ENCODE results near the gene BCOR.

BCOR gene

DNA sequence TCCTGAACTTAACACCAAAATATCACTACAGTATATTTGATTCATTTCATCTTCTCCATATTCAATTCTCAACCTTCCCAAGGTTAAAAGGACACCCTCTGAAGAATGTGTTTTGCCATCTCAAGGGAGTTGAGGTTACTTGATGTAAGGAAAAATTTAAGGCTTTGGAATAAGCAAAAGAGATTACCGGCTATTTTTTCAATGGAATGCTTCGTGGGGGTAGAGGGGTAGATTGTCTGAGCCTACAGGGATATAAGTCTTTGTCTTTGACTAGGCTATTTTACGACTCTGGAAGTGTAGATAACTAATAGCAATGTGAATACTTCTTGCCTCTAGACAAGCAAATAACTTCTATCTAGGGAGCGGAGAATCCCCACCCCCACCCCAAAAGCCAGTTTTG is 78.2 kb downstream of the BCOR start:
- no peak for DNase-seq (ENCODE audit: low read depth)

DNA sequence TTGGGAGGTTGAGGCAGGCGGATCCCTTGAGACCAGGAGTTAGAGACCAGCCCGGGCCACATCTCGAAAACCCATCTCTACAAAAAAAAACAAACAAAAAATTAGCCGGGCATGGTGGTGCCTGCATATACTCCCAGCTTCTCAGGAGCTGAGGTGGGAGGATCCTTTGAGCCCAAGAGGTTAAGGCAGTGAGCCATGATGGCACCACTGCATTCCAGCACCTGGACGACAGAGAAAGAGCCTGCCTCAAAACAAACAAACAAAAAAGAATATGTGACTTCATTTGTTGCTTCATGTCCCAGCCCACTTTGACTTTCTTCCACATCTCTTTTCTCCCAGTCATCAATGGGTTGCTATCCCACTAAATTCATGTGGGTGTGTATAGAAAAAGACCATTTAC is 79.7 kb downstream of the BCOR start:
- DNase-seq (ENCODE audit: low read depth) = no peak

DNA sequence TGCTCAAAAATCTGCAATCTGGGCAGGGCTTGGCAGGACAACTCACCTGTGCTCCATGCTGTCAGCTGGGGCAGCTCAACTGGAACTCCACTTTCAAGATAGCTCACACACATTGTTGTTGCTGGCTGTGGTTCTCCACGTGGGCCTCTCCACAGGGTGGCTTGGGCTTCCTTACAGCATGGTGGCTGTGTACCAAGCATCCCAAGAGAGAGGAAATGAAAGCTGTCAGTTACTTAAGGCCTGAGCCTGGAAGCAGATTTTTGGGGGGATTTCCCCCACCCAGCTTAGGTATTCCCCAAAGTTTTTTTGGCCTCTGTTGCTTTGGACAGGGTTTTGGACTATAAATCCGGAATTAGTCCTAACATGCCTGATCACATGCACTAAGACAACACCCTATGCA is 81.0 kb downstream of the BCOR start:
- DNase-seq (ENCODE audit: low read depth) = no peak

DNA sequence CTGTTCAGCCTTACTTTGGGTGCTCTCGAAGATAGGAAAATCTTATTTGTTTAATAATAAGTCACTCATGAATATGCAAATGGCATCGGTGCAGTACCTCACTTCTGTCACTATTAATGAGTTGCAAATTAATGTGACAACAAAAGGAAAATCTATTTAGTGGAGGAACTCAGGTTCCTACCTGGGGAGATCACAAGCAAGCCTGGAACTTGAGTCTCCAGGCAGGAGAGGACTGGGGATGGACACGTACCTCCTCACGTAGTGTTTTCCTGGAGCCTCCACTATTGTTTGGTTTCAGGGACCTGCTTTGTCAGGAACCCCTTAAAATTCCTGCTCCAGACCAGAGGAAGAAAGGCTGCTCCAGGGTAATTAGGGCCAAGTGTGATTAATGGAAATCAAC is 82.1 kb downstream of the BCOR start:
- DNase-seq (ENCODE audit: low read depth) = no peak

DNA sequence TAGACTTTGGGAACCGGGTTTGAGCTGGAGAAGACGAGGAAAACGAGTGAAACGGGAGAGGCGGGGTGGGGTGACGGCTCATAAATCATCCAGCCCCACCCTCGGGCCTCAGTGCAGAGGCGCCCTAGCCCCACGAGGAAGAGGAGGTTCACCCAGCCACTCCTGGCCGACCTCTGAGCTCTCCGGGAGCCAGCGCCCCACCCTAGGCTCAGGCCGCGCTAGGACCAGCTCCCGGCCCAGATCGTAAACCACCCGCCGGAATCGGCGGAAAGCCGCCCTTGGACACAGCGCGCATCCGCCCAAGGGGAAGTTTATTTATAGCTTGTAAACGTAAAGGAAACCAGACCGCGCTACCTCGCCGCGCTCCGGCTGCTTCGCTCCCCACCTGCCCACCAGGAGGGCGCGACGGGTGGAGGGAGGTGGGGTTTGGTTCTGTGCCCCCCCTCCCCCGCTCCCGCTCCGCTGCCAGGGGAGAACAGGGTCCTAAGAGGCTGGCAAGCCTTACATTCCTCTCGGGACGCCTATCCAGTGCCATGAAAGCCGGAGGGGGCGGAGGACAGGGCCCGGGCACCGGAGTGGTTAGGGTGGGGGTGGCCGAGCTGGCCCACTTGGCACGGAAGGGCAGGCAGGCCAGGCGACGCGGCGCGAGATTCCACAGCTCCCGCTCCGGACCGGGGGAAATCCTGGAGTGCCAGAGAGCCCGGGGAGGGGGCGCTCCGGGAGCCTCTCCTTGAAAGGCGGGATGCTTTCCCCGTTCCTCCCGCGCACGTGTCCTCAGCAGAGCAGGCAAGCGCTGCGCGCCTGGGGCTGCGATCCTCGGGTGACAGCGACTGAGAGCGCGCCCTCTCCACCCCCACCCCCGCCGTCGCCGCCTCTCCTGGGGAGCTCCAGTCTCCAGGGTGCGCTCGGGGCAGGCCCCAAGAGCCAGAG is 84.2 kb downstream of the BCOR start:
- DNase-seq (ENCODE audit: low read depth) = peak; percentile 61

DNA sequence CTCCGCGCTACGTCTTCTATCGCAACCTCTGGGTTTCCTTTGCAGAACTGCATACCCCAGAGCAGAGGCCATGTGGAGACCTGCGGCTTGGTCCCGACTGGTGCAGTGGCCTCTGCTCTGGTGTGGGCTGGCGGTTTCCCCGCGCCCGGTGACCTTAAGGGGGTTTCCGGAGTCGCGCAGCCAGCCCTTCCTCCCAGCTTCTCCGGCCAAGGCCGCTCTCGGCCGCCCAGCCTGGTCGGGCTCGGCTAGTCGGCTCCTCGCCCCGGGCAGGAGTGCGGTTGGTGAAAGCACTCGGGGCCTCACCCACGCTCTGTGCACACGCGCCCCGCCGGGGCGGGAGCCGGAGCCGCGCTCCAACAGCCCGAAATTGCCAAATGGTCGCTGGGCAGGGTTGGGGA is 84.9 kb downstream of the BCOR start:
- DNase-seq (ENCODE audit: low read depth) = peak; percentile 55

DNA sequence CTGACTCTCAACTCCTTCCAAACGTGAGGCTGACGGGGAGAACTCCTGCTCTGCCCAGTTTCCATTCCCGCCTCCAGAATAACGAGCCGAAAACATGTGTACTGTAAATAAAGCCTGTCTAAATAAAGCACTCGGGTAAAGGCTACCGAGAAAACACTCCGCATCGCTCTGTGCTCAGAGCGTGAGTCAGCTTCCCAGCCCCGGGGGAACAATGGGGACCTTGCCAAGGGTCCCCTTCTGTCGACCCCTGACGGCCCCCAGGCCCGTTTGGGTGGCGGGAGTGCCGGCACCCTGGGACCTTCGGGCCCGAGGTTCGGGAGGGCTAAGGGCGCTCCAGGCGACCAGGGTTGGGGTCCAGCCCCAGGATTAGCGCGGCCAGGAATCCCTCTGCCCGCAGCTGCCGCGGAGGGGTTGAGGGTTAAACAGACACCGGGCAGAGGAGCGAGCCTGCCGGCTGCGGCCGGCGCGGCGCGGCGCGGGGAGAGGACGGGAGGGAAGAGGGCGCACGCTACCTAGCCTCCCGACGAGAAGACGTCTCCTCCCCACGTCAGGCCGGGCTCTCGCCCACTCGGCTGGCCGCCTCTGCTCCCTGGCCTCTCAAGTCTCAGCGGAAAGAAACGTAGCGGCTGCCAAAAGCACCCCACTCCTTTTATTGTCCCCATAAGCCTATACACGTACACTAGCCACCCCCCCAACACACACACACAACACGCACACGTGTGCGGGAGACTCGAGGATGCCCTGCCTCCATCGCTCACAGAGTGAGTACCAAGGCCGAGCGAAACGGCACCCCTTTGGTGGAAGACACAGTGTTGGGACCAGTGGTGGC is 85.5 kb downstream of the BCOR start:
- peak; percentile 70 for DNase-seq (ENCODE audit: low read depth)

DNA sequence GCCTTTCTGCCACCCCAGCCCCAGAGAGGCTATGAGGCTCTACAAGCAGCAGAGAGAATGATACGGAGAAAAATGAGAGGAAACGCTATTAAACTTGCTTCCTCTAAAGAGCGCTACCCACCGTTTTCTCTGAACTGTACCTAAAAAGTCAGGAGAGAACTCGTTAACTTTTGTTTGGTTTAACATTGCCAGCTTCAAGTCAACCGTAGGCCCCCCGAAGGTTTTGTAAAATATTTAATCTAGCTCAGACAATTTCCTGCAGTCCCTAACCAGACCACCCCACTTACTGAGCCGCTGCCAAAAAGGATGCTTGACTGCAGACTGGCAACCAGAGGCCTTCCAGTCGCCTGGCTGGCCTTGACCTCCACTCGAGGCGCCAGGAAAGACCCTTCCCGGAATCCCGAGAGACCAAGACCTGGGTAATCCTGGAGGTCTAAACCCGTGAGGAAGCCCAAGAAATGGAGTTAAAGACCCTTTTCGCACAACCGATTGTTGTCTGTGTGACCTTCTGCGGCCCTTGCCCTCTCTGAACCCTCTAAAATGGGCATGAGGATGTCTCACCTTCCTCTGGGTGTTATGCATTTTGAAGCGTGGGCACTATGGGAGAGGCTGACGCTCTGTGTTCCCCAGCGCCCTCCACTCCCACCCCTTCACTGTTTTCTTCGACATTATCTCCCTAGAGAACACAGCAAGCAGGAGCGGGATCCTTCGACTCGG is 86.3 kb downstream of the BCOR start:
- DNase-seq (ENCODE audit: low read depth) = no peak

DNA sequence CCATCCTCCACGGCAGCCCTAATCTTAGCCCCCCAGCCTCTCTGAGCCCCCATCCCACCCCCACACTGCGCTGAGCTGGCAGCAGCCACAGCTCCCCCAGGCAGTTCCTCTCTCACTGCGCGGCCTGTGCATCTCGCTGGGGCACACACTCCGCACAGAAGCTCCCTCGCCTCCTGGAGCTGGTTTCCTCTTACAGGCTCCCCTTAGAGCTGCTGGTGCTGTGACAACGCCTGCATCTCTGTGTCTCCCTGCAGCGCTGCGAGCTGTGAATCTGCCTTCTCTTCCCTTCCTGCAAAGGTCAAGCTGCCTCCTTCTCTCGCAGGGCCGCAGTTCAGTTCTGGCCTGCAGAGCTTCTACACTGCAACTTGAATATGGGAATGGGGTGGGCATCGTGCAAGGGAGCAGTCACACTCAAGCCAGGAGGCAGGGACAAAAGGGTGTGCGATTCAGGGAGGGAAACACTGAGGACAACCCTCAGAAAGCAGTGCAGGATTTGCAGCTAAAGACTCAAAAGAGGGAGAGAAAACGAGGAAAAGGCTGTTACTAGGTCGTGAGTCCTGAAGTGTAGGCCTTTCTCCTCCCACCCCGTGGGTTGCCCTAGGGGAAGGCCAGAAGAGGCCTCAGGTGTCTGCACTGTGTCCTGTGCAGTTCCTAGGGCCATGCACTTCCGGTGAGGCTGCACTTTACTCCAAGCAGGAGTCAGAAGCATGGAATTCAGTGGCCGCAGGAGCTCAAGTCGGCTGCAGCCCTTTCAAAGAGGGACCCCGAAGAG is 87.0 kb downstream of the BCOR start:
- DNase-seq (ENCODE audit: low read depth) = no peak

DNA sequence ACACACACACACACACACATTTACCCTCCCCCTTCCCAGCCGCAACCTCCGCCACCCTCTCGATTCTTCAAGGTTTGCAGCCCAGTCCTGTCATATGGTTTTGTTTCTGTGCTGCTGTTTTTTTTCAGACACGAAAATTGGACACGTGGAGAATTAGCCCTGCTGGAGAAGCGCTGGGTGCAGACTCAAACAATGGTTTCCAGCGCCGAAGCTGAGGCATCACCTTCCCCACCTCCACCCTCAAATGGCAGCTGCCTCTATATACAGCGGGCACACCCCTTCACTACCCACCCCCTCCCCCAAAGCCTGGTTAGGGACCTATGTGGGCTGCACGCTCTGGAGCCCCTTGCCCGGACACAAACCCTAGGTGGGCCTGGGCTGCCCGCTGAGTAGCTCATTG is 87.9 kb downstream of the BCOR start:
- DNase-seq (ENCODE audit: low read depth) = no peak

DNA sequence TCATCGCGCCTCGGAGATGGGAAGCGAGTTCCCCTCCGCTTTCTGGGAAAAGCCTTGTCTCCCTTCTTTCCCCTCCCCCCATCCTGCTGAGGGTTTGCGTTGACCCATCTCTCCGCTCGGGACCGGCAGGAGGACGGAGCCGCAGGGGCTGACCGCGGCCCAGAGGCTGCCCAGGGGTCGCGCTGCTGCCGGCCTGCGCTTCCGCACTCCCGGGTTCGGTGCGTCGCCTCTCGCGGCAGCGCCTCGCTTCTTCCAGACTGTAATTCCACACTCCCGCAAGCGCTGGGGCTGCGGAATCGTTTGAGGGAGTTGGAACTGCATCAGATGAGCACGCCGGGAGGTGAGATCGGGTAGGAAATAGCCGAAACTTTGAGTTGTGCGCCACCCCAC is 88.3 kb downstream of the BCOR start:
- DNase-seq (ENCODE audit: low read depth) = no peak

DNA sequence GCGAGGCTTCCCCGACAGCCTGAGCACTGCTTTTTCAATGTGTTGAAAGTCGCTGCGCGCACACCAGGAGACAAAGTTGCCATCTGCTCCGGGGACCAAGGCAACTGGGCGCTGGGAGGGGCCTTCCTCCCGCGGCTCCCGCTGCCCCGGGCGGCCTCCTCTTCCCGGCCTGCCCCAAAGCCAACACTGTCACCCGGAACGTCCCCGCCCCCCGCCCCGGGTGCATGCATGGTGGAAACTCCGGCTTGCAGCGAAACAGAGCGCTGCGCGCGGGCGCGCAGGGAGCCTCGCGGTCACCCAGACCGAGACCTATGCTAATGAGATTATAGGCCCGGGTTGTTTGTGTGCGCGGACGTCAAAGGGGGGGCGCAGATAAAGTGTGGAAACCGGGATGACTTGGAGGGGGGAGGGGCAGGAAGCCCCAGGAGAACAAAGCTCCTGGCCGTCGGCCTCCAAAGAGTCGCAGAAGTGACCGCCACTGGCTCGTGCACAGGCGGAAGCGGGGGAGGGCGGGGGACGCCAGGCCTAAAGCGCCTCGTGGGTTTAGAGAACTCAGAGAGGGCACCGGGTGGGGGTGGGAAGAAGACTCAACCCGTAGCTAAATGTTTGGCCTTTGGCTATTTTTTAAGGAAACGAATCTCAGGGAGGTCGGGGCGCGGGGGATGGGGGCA is 88.8 kb downstream of the BCOR start:
- peak; percentile 20 for DNase-seq (ENCODE audit: low read depth)

DNA sequence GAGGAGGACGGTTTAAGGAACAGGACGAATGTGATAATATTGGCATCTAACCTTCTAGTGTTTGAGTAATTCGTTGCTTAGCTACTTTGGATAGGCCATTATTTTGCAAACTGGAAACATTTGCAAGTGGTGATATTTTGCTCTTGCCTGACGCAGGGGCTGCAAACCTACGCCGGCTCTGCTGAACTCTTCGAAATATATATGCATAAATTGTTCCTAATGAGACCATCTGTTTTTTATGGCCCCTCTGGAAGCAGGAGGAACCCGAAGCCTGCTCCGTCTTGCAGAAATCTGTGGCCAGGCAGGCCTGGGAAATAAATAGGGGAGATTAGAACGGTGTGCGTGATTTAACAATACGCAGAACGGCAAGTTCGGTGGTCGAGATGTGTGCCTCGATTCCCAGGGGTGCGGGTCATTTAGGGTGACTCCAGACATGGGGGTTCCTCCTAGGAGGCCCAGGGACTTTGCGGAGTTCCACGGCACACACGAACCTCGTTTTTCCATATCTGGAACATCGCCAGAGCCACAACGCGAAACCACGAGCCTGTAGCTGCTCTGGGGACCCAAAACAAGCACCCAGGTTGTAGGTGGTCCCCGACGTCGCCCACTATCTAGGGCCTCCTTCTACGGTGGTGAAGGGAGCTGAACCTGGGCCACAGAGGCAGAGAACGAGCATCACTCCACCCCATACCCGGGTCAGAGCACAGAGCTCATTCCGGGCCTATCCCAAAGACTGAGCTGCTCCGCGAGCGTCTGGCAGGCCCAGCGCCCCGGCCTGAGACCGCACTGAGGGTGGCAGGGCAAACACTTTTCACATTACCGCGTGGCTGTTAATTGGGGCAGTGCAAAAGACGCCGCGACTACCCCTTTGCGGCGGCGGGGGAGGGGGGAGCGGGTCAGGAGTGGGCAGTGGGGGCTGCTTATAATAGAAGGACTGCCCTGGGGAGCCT is 89.7 kb downstream of the BCOR start:
- no peak for DNase-seq (ENCODE audit: low read depth)

DNA sequence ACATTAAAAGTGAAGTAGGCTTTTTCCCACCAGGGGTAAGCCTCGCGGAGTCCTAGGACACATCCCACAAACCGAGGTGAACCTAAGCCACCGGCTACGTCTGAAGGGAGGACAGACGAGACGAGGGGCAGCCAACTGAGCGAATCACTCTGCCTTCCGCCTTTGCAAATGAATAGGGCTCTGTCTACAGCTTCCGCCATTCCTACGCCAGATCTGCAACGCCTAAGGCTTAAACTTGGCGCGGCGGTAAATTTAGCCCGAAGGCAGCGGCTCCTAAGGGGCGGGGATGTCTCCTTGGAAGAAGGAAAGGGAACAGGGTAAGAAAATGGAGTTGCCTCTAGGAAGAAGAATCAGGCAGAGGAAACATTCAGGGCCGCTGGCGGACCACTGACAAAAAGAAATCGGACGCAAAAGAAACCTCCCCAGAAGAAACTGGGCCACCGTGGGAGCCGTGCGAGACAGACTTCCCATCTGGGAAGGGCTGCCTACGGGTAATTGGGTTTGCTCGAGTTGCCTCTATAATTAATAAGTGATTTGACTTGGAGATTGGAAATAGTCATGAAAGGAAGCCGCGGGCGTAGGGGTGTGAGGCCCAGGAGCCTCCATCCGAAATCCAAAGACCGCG is 90.5 kb downstream of the BCOR start:
- DNase-seq (ENCODE audit: low read depth) = no peak

DNA sequence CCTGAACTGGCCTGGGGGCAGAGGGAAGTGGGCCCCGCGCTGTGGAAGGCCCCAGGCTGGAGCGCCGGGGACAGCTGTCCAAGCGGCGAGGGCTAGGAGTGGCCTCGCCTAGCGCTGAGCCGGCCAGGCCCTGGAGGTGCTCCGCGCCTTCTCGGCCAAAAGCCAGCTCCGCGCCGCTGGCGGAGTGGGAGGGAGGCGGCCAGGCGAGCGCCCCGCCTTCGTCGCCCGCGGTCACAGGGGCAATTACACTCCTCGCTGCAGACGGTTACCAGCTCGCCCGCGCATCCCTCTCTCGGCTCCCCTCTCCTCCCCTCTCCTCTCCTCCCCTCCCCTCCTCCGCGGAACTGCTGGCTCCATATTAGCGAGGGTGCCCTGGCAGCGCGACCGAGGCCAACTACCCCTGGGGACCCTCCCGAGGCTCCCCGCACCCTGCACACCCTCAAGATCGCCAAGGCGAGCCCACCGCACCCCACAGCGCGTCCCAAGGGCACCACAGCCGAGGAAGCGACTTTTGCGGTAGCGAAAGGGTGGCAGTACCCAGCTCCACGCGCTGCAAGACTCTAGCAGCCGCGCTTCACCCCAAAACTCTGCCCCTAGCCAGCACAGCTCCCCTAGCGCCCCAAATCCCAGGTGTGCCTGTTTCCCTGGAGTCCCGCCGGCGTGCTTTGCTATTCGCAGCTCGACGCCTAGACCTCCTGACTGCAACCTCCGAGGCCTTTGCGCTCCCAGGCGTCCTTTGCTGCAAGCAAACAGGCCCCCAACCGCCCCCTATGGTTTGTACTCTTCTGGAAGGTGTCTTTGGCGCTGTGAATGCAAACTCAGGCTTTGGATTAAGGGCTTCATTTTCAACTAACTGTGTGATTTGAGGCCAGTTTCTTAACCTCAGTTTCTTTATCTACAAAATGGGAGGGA is 91.4 kb downstream of the BCOR start:
- no peak for DNase-seq (ENCODE audit: low read depth)

DNA sequence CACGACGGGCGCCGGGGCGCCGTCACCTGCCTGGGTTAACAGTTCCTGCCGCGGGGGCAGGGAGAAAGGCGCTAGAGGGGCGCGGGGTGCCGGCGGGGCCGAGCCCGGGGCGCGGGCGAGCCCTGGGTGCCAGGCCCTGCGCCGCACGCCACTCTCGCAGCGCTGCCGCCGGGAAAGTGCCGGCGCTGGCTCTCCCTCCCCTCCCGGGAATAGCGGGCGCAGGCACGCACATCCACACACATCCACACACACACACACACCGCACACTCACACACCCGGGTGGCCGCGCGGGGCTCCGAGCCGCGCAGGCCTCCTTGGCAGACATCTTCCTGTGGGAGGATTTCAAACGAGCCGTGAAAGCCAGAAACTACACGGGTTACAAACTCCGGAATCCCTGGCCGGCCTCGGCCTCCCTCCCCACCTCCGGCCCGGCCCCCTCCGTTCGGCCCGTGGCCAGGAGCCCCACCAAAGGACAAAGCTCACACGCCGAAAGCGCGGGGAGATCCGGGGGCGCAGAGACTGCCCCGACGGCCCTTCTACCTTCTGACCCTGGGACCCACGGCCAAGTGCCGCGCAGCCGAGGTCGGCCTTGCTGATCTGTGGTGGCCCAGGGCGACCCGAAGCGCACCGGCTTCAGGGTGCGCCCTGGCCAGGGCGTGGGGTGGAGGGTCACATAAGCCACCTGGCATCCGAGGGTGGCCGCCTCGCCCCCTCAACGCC is 92.3 kb downstream of the BCOR start:
- no peak for DNase-seq (ENCODE audit: low read depth)

DNA sequence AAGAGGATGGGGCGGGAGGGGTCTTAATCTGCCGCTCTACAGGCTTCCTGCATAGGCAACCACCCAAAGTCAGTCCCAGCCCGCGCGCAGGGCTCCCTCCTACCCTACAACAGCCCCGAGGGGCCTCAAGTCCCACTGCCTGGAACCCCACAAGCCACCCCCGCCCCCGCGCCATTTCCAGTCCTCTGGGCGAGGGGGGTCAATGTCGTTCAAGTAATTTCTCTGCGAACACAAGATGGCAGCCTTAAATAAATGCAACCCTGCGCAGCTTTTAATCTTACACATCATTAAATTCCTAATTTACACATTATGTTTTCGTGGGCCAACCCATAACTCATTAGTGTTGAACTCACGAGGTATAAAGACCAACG is 92.9 kb downstream of the BCOR start:
- no peak for DNase-seq (ENCODE audit: low read depth)

DNA sequence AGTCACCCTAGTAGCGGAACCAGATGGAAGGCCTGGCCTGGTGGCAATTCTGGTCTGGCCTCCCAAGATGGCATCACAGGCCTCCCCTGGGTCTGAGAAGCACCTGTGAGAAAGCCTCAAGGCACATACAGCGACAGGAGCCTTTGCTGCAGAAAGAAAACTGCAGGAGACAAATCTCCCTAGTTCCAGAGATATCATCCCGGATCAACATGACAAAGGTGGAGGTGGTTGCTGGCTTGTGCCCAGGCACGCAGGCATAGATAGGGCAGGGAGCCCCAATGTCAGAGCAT is 93.6 kb downstream of the BCOR start:
- no peak for DNase-seq (ENCODE audit: low read depth)

Data from iris pigment epithelial cell (primary cell).